ENCODE data around the gene GNB1L. TPM values are rescaled to one million over a fixed set of nuclear protein-coding genes. Genes with fewer than 3 reads are reported as not detected.
A peak's percentile ranks its signal among the peaks of the same experiment; 100 is the strongest.

Gene GNB1L, protein sequence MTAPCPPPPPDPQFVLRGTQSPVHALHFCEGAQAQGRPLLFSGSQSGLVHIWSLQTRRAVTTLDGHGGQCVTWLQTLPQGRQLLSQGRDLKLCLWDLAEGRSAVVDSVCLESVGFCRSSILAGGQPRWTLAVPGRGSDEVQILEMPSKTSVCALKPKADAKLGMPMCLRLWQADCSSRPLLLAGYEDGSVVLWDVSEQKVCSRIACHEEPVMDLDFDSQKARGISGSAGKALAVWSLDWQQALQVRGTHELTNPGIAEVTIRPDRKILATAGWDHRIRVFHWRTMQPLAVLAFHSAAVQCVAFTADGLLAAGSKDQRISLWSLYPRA
- total RNA-seq (5.3 and 5.5 TPM in 2 replicates), polyA plus RNA-seq (3.5 and 9.7 TPM in 2 replicates)

- Histone ChIP-seq H3K4me3 (peak within 1 kb of the TSS; percentile 80), H3K4me1 (ENCODE audit: low read depth) (peaks cover 8% of the 10 kb centered on the region), H3K36me3 (peaks cover 10% of the 10 kb centered on the region), H3K27ac (peak within 1 kb of the TSS; percentile 91), H3K27me3 (no peaks in the 10 kb centered on the region), H3K9me3 (ENCODE audit: low read depth) (no peaks in the 10 kb centered on the region)
- peak; percentile 98 to 99 for DNase-seq (ENCODE audit: low read depth in 1 of 2, low spot score in 1 of 2)
- TF ChIP-seq CTCF (IDR thresholded peaks at IDR 0.05; ENCODE audit: low read depth, low read length) = peak; percentile 14
Observed at GRCh38 chr22:19854778-19855503, at the start of gene GNB1L, which contains the start of gene RTL10. TSS of gene GNB1L (minus strand) at chr22:19854874. CDS start at chr22:19821355, 33,519 bp downstream. TSS of gene RTL10 (minus strand) at chr22:19854874. CDS start at chr22:19852261, 2,613 bp downstream.

DNA sequence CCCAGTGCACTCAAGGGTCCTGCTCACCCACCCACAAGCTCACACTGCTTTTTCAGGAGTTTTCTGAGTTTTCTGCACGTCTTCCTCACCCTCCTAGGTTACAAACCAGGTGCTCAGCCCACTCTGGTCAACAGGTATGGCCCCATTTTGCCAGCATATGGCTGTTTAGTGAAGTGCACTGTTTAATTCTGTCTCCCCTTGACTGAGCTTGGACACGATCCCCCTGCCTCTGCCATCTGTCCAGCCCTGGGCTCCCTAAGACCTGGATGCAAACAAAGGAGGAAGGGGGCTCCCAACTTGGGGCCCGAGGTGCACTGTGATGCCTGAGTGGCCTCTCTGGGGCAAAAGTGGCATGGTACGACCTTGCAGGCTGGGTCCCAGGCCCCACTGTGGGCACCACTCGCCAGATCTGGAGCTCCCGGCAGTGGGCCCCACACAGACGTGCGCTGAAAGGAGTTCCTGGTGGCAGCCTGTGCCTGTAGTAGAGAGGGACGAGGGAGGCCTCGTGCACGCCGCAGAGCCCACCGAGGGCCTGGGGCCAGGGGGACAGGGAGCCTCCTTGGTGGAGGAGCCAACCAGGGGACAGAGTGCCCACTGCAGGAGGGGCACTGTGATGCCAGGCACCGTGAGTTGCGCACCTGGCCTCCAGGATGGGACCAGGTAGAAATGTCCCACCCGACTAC, 49.6 kb upstream of the GNB1L start:
- TF ChIP-seq CTCF (IDR thresholded peaks at IDR 0.05; ENCODE audit: low read depth, low read length) = no peak
- Histone ChIP-seq H3K27me3 (no peaks in the 10 kb centered on the region), H3K4me1 (ENCODE audit: low read depth) (peaks cover 11% of the 10 kb centered on the region), H3K27ac (no peak overlapping the region), H3K4me3 (no peak overlapping the region), H3K36me3 (no peaks in the 10 kb centered on the region), H3K9me3 (ENCODE audit: low read depth) (no peaks in the 10 kb centered on the region)
- DNase-seq (ENCODE audit: low read depth in 1 of 2, low spot score in 1 of 2) = no peak

DNA sequence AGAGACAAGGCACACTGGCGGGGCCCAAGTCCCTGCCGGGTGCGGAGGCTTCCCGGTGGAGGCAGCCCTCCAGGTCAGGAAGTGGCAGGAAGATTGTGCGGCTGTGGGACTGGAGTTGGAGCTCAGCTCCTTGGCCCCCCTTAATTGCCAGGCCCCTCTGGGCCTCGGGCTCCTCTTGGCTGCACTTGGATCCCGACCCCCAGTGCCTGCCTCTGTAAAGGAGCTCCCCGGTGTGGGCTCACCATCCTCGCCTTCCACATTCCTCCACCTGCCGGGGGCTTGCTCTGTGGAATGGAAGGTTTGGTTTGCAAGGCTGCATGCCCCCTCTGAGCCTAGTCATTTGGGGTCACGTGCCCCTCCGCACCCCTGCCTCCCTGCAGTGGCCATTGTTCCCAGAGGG, 48.8 kb upstream of the GNB1L start:
- peaks cover 11% of the 10 kb centered on the region for H3K4me1 ChIP-seq (ENCODE audit: low read depth)
- H3K27me3 ChIP-seq = no peaks in the 10 kb centered on the region
- H3K27ac ChIP-seq = no peak overlapping the region
- no peak for TF ChIP-seq CTCF (IDR thresholded peaks at IDR 0.05; ENCODE audit: low read depth, low read length)
- no peaks in the 10 kb centered on the region for H3K9me3 ChIP-seq (ENCODE audit: low read depth)
- no peak for DNase-seq (ENCODE audit: low read depth in 1 of 2, low spot score in 1 of 2)
- H3K4me3 ChIP-seq = no peak overlapping the region
- no peaks in the 10 kb centered on the region for H3K36me3 ChIP-seq

- TF ChIP-seq CTCF (IDR thresholded peaks at IDR 0.05; ENCODE audit: low read depth, low read length) = no peak
- H3K27me3 ChIP-seq = no peaks in the 10 kb centered on the region
- no peak overlapping the region for H3K4me3 ChIP-seq
- H3K4me1 ChIP-seq (ENCODE audit: low read depth) = peaks cover 11% of the 10 kb centered on the region
- H3K27ac ChIP-seq = no peak overlapping the region
- H3K9me3 ChIP-seq (ENCODE audit: low read depth) = no peaks in the 10 kb centered on the region
- no peaks in the 10 kb centered on the region for H3K36me3 ChIP-seq
- peak in 1 of 2 donors; percentile 66 for DNase-seq (ENCODE audit: low read depth in 1 of 2, low spot score in 1 of 2)
Observed at GRCh38 chr22:19903031-19903430, 48.4 kb upstream of the GNB1L start.

- H3K27ac ChIP-seq = no peak overlapping the region
- H3K27me3 ChIP-seq = no peaks in the 10 kb centered on the region
- no peaks in the 10 kb centered on the region for H3K9me3 ChIP-seq (ENCODE audit: low read depth)
- no peak for DNase-seq (ENCODE audit: low read depth in 1 of 2, low spot score in 1 of 2)
- TF ChIP-seq CTCF (IDR thresholded peaks at IDR 0.05; ENCODE audit: low read depth, low read length) = no peak
- no peak overlapping the region for H3K4me3 ChIP-seq
- H3K36me3 ChIP-seq = no peaks in the 10 kb centered on the region
- peaks cover 17% of the 10 kb centered on the region for H3K4me1 ChIP-seq (ENCODE audit: low read depth)
Observed at GRCh38 chr22:19902245-19902715, 47.6 kb upstream of the GNB1L start.
